Left ventricle myocardium inferior (tissue), 1 donor: ENCODE data around the gene VAX1. TPM values are rescaled to one million over a fixed set of nuclear protein-coding genes. Genes with fewer than 3 reads are reported as not detected.

ENCODE experiments used
- DNase-seq: peaks from one replicate; pipeline ENCODE4 v3.0.0-alpha.2; 2020
- H3K27ac ChIP-seq: fragments of 200-600 bp; replicated peaks from 2 replicates; pipeline ENCODE4 v1.8.0; 2021
- H3K27me3 ChIP-seq: fragments of 200-600 bp; 2 replicates; pipeline ENCODE4 v1.8.0; 2021; ENCODE audit warnings: low read depth
- H3K36me3 ChIP-seq: fragments of 200-600 bp; 2 replicates; pipeline ENCODE4 v1.8.0; 2021
- H3K4me1 ChIP-seq: fragments of 200-600 bp; 2 replicates; pipeline ENCODE4 v1.8.0; 2021
- H3K4me3 ChIP-seq: fragments of 200-600 bp; 2 replicates; pipeline ENCODE4 v1.8.0; 2021; ENCODE audit warnings: mild to moderate bottlenecking, moderate library complexity
- H3K9me3 ChIP-seq: fragments of 200-600 bp; replicated peaks from 2 replicates; pipeline ENCODE4 v1.8.0; 2021
- intact Hi-C: fragments of 100-400 bp; cut with micrococcal nuclease; formaldehyde crosslinking; loops from one replicate; pipeline ENCODE4 v1.11.0; 2022
- total RNA-seq: library from RNA; stranded (reverse); fragmentation: NEBNext Ultra II Directional; extraction: Animal tissue kit (Norgen Biotek cat#: 25700); gene quantifications from one replicate; pipeline ENCODE4 v1.2.1, GENCODE V29; 2021
- TF ChIP-seq, protein P1 (sequence below): fragments of 200-600 bp; IDR thresholded peaks from 2 replicates; pipeline ENCODE4 v1.8.0; 2021; ENCODE audit warnings: antibody characterized with exemption, mild to moderate bottlenecking, borderline replicate concordance
- donor health status: DM: no; HTN: yes; CAD: no; lungs with severe emphysema.

The VAX1 gene
- total RNA-seq, 1 donor from 2014 or later = not detected

DNA sequence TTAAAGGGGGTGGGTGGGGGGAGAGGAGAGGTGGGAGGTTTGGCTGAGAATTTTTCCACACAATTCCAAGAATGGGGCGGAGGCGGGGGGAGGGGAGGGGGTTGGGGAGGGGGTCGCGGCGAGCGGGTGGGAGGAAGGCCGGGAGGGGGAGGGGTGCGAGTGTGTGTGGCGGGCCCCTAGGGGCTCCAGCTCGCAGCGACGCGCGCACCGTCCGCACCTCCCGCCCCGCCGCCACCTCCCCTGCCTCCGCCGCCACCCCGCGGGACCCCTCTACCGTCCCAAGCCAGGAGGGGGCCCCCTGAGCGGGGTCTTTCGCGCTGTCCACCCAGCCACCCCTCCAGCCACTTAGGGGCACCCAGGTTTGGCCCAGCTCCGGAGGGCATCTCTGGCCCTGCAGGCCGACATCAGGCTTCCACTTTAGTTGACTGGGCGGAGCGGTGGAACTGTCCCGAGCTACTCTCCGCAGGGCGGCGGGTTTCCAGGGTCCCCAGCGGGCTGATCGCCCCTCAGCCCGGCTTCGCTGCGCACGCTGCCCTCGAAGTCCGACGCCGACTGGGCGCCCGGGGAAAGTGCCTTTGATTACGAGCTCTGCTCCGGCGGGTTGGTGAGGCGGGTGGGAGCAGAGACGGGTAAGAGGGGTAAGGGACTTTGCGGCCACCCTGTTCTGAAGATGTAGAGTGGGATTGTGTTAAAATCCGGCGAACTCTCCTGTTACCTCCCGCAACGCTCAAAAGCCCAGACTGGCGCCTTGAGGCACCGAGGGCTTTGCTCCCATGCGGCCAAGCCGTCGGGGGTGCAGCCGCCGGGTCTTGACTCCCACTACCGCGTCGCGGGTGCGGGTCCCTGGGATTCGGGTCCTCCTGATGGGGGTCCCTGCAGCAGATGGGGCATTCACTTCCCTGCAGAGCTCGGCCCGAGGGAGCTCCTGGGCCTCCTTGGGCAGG, 1.8 kb upstream of the VAX1 start:
- TF ChIP-seq, protein P1, sequence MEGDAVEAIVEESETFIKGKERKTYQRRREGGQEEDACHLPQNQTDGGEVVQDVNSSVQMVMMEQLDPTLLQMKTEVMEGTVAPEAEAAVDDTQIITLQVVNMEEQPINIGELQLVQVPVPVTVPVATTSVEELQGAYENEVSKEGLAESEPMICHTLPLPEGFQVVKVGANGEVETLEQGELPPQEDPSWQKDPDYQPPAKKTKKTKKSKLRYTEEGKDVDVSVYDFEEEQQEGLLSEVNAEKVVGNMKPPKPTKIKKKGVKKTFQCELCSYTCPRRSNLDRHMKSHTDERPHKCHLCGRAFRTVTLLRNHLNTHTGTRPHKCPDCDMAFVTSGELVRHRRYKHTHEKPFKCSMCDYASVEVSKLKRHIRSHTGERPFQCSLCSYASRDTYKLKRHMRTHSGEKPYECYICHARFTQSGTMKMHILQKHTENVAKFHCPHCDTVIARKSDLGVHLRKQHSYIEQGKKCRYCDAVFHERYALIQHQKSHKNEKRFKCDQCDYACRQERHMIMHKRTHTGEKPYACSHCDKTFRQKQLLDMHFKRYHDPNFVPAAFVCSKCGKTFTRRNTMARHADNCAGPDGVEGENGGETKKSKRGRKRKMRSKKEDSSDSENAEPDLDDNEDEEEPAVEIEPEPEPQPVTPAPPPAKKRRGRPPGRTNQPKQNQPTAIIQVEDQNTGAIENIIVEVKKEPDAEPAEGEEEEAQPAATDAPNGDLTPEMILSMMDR = no peak
- Histone ChIP-seq H3K4me1 (peaks cover 21% of the 10 kb centered on the region), H3K9me3 (peaks cover 10% of the 10 kb centered on the region), H3K36me3 (no peaks in the 10 kb centered on the region), H3K4me3 (no peak overlapping the region), H3K27ac (no peak overlapping the region), H3K27me3 (peaks cover 100% of the 10 kb centered on the region)
- no peak for DNase-seq
- intact Hi-C loops = no loop called here

DNA sequence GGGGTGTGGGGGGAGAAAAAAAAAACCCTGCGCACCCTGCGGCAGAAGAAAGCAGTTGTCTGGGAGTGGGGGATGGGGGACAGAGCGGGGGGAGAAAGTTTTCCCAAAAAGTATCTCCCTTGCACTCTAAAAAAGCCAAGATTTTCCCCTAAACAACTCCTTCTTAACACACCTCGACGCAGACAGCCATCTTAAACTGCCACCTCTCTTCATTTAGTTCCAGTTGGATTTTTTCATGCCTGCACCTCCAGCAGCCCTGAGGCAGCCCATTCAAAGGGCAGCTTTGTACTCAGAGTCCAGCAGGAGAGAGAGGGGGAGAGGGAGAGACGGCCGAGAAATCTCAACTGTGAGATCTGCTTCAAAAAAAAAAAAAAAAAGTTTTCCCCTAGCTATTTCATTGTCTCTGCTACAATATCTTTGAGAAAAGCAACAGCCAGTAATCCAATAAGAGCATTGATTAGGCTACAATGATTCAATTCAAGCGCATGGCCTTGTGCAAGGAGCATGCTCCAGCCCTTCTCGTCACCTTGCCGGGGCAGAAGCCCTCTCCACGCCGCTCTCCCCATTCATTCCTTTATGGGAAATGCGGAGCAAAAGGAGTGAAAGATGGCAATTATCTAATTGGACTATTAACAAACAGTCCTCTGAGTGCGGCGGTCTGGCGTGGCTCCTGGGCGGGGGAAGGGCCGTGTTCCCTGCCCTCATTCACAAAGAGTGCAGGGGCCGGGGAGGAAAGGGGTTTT, 939 bp upstream of the VAX1 start:
- TF ChIP-seq, protein P1 = no peak
- H3K4me1 ChIP-seq = peaks cover 28% of the 10 kb centered on the region
- H3K27me3 ChIP-seq = peaks cover 99% of the 10 kb centered on the region
- peaks cover 4% of the 10 kb centered on the region for H3K9me3 ChIP-seq
- no peak for DNase-seq
- no peak overlapping the region for H3K27ac ChIP-seq
- no peaks in the 10 kb centered on the region for H3K36me3 ChIP-seq
- intact Hi-C loops = no loop called here
- H3K4me3 ChIP-seq = no peak overlapping the region

DNA sequence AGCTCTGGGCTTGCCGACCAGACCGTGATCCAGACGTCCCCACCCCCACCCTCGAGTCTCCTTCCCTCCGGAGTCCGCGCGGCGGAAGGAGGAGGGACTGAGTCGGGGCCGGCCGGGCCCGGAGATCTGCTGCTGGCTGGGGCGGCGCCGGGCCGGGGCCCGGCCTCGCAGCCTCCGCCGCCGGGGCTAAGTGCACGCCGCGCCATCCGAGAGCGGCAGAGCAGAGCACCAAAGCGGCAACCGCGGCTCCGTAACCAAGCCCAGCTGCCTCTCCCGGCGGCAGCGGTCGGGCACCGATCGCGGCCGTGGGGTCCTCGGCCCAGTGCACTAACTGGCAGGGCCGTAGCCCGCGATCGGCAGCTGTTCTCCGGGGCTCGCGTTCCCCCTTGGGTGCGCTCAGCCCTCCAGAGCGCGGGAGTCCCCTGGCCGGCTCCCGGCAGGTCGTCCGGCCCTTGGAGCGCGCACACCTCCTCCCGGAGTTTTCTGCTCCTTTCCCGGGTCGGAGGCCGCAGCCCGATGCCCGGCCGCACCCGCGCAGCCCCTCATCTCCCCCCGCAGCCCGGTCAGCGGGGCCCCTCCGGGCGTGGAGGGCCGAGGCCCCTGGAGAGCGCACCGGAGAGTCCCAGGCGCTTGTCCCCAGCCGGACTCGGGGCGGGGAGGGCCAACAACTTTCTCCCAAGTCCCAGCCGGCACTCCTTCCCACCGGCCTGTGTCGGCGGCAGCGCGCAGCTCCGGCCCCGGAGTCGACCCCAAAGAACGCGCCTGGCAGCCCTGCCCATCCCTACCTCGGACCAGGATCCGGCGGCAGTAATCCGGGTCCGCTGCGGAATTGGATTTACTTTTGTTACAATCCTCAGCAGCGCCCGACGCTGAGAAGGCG, 799 bp downstream of the VAX1 start:
- H3K9me3 ChIP-seq = no peaks in the 10 kb centered on the region
- intact Hi-C loops = no loop called here
- H3K27ac ChIP-seq = no peak overlapping the region
- no peaks in the 10 kb centered on the region for H3K36me3 ChIP-seq
- TF ChIP-seq, protein P1 = no peak
- H3K27me3 ChIP-seq = peaks cover 99% of the 10 kb centered on the region
- H3K4me3 ChIP-seq = peak overlapping the region; percentile 58
- H3K4me1 ChIP-seq = peaks cover 44% of the 10 kb centered on the region
- DNase-seq = no peak

DNA sequence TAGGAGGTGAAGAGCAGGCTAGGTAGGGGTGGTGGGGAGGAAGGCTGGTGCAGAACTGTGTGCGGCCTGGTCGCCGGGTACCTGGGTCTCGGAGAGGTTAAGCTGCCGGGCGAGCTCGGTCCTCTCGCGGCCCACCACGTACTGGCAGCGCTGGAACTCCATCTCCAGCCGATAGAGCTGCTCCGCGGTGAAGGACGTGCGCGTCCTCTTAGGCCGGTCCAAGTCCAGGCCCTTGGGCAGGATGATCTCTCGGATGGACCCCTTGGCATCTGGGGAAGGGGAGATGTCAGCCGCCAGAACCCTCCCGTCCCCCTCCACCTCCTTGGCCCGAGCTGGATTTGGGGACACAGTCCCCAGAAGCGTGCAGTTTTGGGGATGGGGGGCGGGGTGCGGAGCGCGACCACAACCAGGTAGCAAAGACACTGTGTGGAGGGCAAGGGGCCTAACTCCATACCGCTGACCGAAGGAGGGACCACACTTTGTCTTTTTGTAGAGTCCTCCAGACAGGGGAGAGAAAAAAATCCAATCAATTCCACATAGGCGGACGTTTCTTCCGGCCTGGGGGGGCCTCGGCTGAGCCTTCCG, 1.6 kb downstream of the VAX1 start:
- Histone ChIP-seq H3K4me3 (peak overlapping the region; percentile 58), H3K27me3 (peaks cover 99% of the 10 kb centered on the region), H3K9me3 (no peaks in the 10 kb centered on the region), H3K27ac (no peak overlapping the region), H3K4me1 (peaks cover 52% of the 10 kb centered on the region), H3K36me3 (no peaks in the 10 kb centered on the region)
- no peak for DNase-seq
- TF ChIP-seq, protein P1 = no peak
- intact Hi-C loops = no loop called here
